GM21360 (cell line): Measurements from ENCODE around the gene TMEM63A.
"Not testable (repeated sequence)": the region's sequence is repeated elsewhere in the genome, so short reads cannot be mapped to it uniquely, and the experiment has no call there.

ENCODE experiments used
- ATAC-seq: cut with Tn5 transposase; IDR thresholded peaks from one replicate; pipeline ENCODE4 v1.9.1; 2021; ENCODE audit warnings: mild to moderate bottlenecking, moderate library complexity; ENCODE audit not compliant: unreplicated experiment

The TMEM63A gene

GRCh38 chr1:225806736-225807135 is 75.4 kb downstream of the TMEM63A start:
- ATAC-seq, result not testable (repeated sequence)

GRCh38 chr1:225806249-225806648 is 75.9 kb downstream of the TMEM63A start:
- no peak for ATAC-seq

GRCh38 chr1:225801146-225801545 is 81.0 kb downstream of the TMEM63A start:
- not testable (repeated sequence) for ATAC-seq

- ATAC-seq, result not testable (repeated sequence)
Observed at GRCh38 chr1:225796097-225796496, 86.1 kb downstream of the TMEM63A start.
